Right renal pelvis (tissue), 4 donors: Measurements from ENCODE around the gene TBL3. TPM values are rescaled to one million over a fixed set of nuclear protein-coding genes. Genes with fewer than 3 reads are reported as not detected.
"Not testable (repeated sequence)": the region's sequence is repeated elsewhere in the genome, so short reads cannot be mapped to it uniquely, and the experiment has no call there.

Source experiments
- DNase-seq, 4 donors: peaks; one replicate each; pipeline ENCODE4 v3.0.0-alpha.2; 2013; ENCODE audit warnings: low read depth in 4 of 4, low spot score in 3 of 4, missing footprints in 1 of 4
- polyA plus RNA-seq, 4 donors: library from polyadenylated mRNA; unstranded; fragments of 120-200 nt; gene quantifications; one replicate each; pipeline ENCODE4 v1.2.1, GENCODE V29; 2013; ENCODE audit not compliant: insufficient read length in 4 of 4

The TBL3 gene
- polyA plus RNA-seq, 4 donors: 26.0 to 47.2 (median 35.0) TPM

DNA sequence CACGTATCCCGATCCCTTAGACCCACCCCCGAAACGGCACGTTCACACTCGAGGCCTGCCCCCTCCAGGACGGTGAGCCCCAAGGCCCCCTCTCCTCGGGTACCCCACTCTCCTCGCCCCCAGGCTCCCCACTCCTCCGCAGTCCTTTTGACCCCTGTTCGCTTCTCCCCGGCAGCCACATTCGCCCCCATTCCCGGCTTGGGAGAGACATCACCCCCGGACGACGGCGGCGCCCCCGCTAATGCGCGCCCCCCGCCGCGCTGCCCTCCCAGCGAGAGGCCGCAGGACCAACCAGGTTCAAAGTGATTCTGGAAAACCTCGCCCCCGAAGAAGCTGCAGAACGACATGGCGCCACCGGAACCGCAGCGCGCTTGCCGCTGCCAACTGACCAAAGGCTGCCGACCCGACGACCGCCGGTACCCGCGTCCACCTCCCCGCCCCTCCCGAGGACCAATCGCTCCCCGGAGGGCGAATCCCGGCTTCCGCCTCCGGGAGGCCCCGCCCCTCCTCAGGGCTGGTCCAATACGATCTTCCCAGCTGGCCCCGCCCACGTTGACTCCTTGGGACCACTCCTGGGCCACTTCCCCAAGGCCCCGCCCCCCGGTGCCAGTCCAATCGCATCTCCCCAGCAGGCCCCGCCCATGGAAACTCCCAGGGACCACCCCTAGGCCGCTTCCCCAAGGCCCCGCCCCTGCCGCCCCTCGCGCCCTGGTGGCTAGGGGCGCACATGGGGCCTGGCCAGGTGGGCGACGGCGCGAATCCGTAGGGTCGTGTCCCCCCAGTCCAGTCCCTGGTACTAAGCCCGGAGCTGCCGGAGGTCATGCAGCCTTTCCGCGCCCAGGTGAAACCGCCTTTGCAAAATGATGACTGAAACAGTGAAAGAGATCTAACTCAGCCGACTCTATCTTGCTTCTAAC, 28.8 kb upstream of the TBL3 start, which contains the start of gene MSRB1:
Gene MSRB1 (minus strand): TSS at position 390 of the 917 bp plus-strand sequence. CDS start 43 bp downstream, at position 347.
- peak; percentile 96 to 99 (median 99) for DNase-seq

DNA sequence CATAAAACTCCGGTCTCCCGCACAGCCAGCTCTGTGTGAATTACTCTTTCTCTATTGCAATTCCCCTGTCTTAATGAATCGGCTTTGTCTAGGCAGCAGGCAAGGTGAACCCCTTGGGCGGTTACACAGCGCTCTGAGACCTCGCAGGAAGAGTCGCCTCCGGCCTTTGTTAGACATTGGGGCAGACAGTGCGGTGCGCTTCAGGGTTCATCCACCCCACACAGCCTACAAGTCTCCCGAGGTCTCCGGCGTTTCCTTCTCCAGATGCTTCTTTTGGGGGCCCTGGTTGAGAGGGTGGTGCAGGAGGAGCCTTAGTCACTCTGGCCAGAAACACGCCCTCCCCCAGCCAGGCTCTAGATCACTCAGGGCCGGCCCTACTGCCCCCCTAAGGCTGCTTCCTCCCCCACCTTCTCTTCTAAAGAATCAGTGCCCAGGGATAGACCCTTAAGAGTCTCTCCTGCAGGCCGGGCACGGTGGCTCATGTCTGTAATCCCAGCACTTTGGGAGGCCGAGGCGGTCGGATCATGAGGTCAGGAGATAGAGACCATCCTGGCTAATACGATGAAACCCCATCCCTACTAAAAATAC, 27.1 kb upstream of the TBL3 start:
- DNase-seq: no peak

DNA sequence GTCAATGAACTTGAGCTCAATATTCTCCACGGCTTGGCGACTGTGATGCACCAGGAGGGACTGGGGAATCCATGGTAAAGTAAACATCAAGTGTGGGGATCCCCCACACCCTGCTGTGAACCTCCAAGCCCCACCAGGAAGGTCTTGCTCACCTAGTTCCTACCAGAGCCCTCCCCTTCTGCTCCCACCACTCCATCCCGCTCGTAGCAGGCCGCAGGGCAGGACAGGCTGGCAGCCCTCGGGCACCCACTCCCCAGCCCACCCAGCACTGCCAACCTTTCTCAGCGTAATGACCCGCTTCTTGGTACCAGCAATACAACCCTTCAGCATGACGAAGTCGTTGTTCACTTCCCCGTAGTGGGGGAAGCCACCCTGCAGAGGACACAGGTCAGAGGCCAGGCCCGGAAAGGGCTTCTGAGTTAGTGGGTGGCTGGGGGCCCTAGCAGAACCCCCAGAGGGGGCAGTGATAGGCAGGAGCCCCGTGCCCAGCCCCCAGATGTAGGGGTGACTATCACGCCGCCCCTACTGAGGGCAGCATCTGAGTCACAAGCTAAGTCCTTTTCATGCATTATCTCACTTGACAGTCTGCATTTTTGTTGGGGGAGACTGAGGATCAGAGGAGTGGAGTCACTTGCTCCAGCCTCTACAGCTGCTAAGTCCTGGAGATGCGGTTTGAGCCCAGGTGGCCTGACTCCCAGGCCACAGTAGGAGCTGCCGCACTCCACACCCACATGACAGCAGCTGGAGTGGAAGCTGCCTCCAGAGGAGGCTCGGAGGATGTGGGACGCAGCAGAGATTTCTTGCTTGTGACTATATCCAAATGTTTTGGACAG, 26.1 kb upstream of the TBL3 start:
- DNase-seq: no peak

GRCh38 chr16:1946495-1947368, 25.1 kb upstream of the TBL3 start:
- no peak for DNase-seq

GRCh38 chr16:1947369-1947670, 24.5 kb upstream of the TBL3 start:
- DNase-seq: no peak

GRCh38 chr16:1949507-1949906, 22.3 kb upstream of the TBL3 start:
- DNase-seq: no peak

DNA sequence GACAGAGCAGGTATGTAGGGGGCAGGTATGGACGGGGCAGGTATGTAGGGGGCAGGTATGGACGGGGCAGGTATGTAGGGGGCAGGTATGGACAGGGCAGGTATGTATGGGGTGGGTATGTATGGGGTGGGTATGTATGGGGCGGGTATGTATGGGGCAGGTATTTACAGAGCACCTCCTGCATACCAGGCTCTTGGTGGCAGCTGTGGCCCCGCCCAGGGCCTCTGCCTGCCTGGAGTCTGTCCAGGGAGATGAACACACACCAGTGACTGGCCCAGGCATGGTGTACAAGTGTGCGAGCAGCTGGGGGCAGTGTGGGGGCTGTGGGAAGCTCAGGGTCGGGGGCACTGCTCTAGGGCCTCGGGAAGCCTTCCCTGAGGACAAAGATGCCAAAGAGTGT, 21.8 kb upstream of the TBL3 start:
- DNase-seq: no peak

- no peak for DNase-seq
These were observed 21.3 kb upstream of the TBL3 start for GRCh38 chr16:1950559-1950958.

GRCh38 chr16:1953734-1954133, 18.1 kb upstream of the TBL3 start:
- no peak for DNase-seq

DNA sequence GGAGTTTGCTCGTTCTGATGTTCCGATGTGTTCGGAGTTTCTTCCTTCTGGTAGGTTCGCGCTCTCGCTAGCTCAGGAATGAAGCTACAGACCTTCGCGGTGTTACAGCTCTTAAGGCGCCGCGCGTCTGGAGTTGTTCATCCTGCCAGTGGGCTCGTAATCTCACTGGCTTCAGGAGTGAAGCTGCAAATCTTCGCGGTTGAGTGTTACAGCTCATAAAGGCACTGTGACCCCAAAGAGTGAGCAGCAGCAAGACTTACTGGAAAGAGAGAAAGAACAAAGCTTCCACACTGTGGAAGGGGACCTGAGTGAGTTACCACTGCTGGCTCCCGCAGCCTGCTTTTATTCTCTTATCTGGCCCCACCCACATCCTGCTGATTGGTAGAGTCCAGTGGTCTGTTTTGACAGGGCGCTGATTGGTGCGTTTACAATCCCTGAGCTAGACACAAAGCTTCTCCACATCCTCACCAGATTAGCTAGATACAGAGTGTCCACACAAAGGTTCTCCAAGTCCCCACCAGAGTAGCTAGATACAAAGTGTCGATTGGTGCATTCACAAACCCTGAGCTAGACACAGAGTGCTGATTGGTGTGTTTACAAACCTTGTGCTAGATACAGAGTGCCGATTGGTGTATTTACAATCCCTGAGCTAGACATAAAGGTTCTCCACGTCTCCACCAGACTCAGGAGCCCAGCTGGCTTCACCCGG, 14.3 kb upstream of the TBL3 start:
- DNase-seq: not testable (repeated sequence)

DNA sequence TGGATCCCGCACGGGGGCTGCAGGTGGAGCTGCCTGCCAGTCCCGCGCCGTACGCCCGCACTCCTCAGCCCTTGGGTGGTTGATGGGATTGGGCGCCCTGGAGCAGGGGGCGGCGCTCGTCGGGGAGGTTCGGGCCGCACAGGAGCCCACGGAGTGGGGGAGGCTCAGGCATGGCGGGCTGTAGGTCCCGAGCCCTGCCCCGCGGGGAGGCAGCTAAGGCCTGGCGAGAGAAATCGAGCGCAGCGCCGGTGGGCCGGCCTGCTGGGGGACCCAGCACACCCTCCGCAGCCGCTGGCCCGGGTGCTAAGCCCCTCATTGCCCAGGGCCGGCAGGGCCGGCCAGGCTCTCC, 13.7 kb upstream of the TBL3 start:
- DNase-seq: not testable (repeated sequence)

DNA sequence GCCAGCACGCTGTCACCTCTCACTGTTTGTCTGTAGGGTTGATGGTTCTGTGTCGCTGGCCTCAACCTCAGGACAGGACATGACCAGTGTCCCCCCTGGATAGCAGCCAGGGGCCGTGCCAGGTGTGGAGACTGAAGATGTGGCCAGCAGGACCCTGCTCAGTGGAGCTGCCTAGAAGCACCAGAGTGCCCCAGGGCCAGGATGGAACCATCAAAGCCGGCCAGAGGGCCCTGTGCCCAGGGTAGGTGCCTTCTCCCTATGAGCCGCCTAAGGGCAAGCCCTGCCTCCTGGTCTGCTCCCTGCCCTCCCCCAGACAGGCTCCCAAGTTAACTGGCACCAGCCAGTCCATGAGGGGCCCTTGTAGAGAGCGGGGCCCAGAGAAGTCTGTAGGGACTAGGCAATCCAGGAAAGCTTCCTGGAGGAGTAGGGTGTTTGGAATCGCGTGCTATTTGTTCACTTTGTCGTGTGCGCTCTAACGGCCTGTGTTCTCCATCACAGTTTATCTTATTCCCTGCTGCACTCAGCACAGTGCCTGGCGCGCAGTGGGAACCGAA, 13.1 kb upstream of the TBL3 start:
- DNase-seq: no peak

DNA sequence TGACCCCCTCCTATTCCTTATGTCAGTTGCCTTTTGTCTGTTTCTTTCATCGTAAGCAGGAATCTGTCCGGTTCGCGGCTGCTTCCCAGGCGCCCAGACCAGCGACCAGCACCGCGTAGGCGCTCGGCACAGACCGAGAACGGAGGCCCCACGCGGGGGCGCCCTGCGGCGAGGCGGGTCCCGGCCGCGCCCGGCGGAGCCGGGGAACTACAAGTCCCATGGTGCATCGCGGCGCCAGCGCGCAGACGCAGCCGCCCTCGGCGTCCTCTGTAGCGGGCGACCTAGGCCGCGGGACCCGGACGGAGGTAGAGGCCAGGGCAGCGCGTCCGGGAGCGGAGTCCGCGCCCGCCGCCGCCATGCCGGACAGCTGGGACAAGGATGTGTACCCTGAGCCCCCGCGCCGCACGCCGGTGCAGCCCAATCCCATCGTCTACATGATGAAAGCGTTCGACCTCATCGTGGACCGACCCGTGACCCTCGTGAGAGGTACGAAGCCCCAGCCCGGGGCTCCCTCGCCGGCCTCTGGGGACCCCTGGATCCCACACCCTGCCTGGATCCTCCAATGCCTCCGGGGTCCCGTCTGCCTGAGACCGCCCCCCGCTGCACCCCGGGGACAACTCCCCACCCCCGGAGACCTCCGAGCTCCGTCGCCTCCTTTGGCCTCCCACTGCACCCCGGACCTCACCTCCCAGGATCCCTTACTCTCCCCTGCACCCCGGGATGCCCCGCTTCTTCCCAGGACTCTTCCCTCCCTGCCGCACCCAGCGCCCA, 12.4 kb upstream of the TBL3 start, which contains the start of gene NDUFB10:
Gene NDUFB10 (plus strand): TSS at position 270 of the 771 bp plus-strand sequence. CDS start 87 bp downstream, at position 357.
- DNase-seq: peak; percentile 77 to 88 (median 78)

- DNase-seq: no peak
These were observed 10.9 kb upstream of the TBL3 start for GRCh38 chr16:1960665-1961630.

DNA sequence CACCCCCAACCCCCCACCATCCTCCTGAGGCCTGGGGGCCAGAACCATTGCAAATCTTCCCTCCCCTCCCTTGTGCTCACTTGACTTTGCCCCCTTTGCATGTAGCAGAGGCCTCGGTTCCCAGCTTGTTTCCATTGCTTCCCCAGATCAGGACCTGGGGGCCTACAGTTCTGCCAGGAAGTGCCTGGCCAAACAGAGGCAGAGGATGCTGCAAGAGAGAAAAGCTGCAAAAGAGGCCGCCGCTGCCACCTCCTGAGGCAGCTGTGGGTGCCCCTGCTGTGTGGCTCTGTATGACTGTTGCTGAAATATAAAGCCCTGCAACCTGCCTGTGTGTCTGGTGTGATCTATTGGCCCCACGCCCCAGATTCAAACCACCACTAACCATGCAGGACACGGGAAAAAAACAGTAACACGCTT, 10.2 kb upstream of the TBL3 start:
- DNase-seq: no peak

GRCh38 chr16:1962161-1963153, 9.4 kb upstream of the TBL3 start:
- not testable (repeated sequence) for DNase-seq
